Trophoblast cell (in vitro differentiated cells and primary cell): ENCODE results near the gene CD37.

Source experiments
- DNase-seq, 2 donors: peaks; one replicate each; pipeline ENCODE4 v3.0.0-alpha.2; 2016
- H2AFZ ChIP-seq: 2 replicates; pipeline ENCODE4 v1.6.1; 2013; ENCODE audit warnings: low read length, moderate library complexity, mild to moderate bottlenecking; ENCODE audit not compliant: insufficient read depth, poor library complexity
- H2AK5ac ChIP-seq: 2 replicates; pipeline ENCODE4 v1.6.1; 2013; ENCODE audit warnings: mild to moderate bottlenecking, low read length
- H2BK120ac ChIP-seq: 2 replicates; pipeline ENCODE4 v1.6.1; 2013; ENCODE audit warnings: low read length, mild to moderate bottlenecking, moderate library complexity; ENCODE audit not compliant: insufficient read depth, poor library complexity
- H2BK12ac ChIP-seq: 2 replicates; pipeline ENCODE4 v1.6.1; 2013; ENCODE audit warnings: mild to moderate bottlenecking, low read length, moderate library complexity
- H2BK5ac ChIP-seq: 2 replicates; pipeline ENCODE4 v1.6.1; 2013; ENCODE audit warnings: low read length, low read depth, moderate library complexity, mild to moderate bottlenecking; ENCODE audit not compliant: poor library complexity
- H3K14ac ChIP-seq: 2 replicates; pipeline ENCODE4 v1.6.1; 2013; ENCODE audit warnings: mild to moderate bottlenecking, low read length
- H3K18ac ChIP-seq: 2 replicates; pipeline ENCODE4 v1.6.1; 2013; ENCODE audit warnings: mild to moderate bottlenecking, low read length
- H3K23ac ChIP-seq: 2 replicates; pipeline ENCODE4 v1.6.1; 2013; ENCODE audit warnings: low read length
- H3K27ac ChIP-seq: 2 replicates; pipeline ENCODE4 v1.5.1; 2013; ENCODE audit warnings: low read depth, mild to moderate bottlenecking, inconsistent platforms, low read length, moderate library complexity
- H3K27me3 ChIP-seq: 2 replicates; pipeline ENCODE4 v1.6.1; 2013; ENCODE audit warnings: inconsistent platforms, mild to moderate bottlenecking, low read length, moderate library complexity; ENCODE audit not compliant: insufficient read depth
- H3K36me3 ChIP-seq, 2 experiments: 1 replicate in 1 of 2; 2 replicates in 1 of 2; pipeline ENCODE4 v1.6.1; 2013; ENCODE audit warnings: low read length in 2 of 2, mild to moderate bottlenecking in 2 of 2, moderate library complexity in 1 of 2; ENCODE audit not compliant: insufficient read depth in 2 of 2, control insufficient read depth in 1 of 2
- H3K4ac ChIP-seq: 2 replicates; pipeline ENCODE4 v1.6.1; 2013; ENCODE audit warnings: low read depth, mild to moderate bottlenecking, low read length, moderate library complexity
- H3K4me1 ChIP-seq, 2 experiments: 1 replicate in 1 of 2; 2 replicates in 1 of 2; pipeline ENCODE4 v1.6.1; 2013; ENCODE audit warnings: low read length in 2 of 2, mild to moderate bottlenecking in 2 of 2, moderate library complexity in 1 of 2; ENCODE audit not compliant: insufficient read depth in 2 of 2, control insufficient read depth in 1 of 2
- H3K4me2 ChIP-seq: 2 replicates; pipeline ENCODE4 v1.6.1; 2013; ENCODE audit warnings: inconsistent platforms, mild to moderate bottlenecking, low read length, moderate library complexity
- H3K4me3 ChIP-seq: 2 replicates; pipeline ENCODE4 v1.5.1; 2013; ENCODE audit warnings: mild to moderate bottlenecking, low read depth, low read length, inconsistent platforms
- H3K79me1 ChIP-seq: one replicate; pipeline ENCODE4 v1.6.1; 2013; ENCODE audit warnings: low read length
- H3K79me2 ChIP-seq: 2 replicates; pipeline ENCODE4 v1.6.1; 2013; ENCODE audit warnings: low read length, mild to moderate bottlenecking; ENCODE audit not compliant: control insufficient read depth, insufficient read depth, poor library complexity
- H3K9ac ChIP-seq: 2 replicates; pipeline ENCODE4 v1.6.1; 2013; ENCODE audit warnings: mild to moderate bottlenecking, low read length
- H3K9me3 ChIP-seq: 2 replicates; pipeline ENCODE4 v1.6.1; 2013; ENCODE audit warnings: low read depth, mild to moderate bottlenecking, control low read depth, inconsistent platforms, low read length; ENCODE audit not compliant: insufficient read depth
- H4K12ac ChIP-seq: 2 replicates; pipeline ENCODE4 v1.6.1; 2013; ENCODE audit warnings: low read depth, mild to moderate bottlenecking, low read length, moderate library complexity
- H4K8ac ChIP-seq: 2 replicates; pipeline ENCODE4 v1.6.1; 2013; ENCODE audit warnings: low read depth, mild to moderate bottlenecking, low read length, moderate library complexity
- H4K91ac ChIP-seq: one replicate; pipeline ENCODE4 v1.6.1; 2013; ENCODE audit warnings: low read depth, mild to moderate bottlenecking, low read length, moderate library complexity
- WGBS: extraction: QIAGEN DNeasy Blood & Tissue Kit; methylation state at CpG from one replicate; pipeline ENCODE4 v1.1.7; 2013; ENCODE audit warnings: missing lambda C conversion rate; ENCODE audit not compliant: insufficient read length, insufficient coverage; ENCODE audit errors: extremely low coverage; 5-methylcytosine and 5-hydroxymethylcytosine counted together

CD37 gene

DNA sequence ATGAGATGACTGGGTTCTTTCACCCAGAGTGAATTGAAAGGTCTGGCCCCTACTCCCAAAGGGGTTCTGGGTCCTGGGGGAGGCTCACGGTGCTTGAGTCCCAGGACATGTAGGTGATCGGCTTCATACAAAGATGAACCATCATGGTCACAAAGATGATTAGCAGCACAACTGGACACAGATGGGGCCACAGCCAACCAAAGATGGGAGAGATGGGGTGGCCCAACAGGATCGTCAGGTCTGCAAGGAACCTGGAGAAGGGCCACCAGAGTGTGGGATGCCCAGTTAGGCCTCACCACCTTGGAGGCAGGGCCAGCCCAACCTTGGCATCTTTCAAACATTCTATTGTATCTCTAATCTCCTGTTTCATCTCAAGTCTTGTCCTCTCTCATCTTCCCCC lies 44.7 kb upstream of the CD37 start:
- no peaks in the 10 kb centered on the region for H3K27me3 ChIP-seq
- H2BK5ac ChIP-seq: no peak overlapping the region
- H2AK5ac ChIP-seq: no peak overlapping the region
- no peak overlapping the region for H2AFZ ChIP-seq
- H4K12ac ChIP-seq: no peak overlapping the region
- peaks cover 0 to 2% of the 10 kb centered on the region in 2 experiments for H3K36me3 ChIP-seq
- no peak overlapping the region for H3K4me3 ChIP-seq
- DNase-seq: no peak
- no peak overlapping the region for H3K4ac ChIP-seq
- H3K9ac ChIP-seq: no peak overlapping the region
- H3K27ac ChIP-seq: no peak overlapping the region
- no peak overlapping the region for H3K14ac ChIP-seq
- no peaks in the 10 kb centered on the region for H3K79me1 ChIP-seq
- H4K91ac ChIP-seq: no peak overlapping the region
- H3K23ac ChIP-seq: no peak overlapping the region
- H2BK12ac ChIP-seq: no peak overlapping the region
- no peaks in the 10 kb centered on the region for H3K79me2 ChIP-seq
- H4K8ac ChIP-seq: no peak overlapping the region
- peaks cover 8% of the 10 kb centered on the region for H3K9me3 ChIP-seq
- no CpG with 5 or more reads among the region's 3 CpGs for WGBS
- no peaks in the 10 kb centered on the region for H3K4me1 ChIP-seq
- no peak overlapping the region for H3K18ac ChIP-seq
- no peak overlapping the region for H3K4me2 ChIP-seq
- no peak overlapping the region for H2BK120ac ChIP-seq

DNA sequence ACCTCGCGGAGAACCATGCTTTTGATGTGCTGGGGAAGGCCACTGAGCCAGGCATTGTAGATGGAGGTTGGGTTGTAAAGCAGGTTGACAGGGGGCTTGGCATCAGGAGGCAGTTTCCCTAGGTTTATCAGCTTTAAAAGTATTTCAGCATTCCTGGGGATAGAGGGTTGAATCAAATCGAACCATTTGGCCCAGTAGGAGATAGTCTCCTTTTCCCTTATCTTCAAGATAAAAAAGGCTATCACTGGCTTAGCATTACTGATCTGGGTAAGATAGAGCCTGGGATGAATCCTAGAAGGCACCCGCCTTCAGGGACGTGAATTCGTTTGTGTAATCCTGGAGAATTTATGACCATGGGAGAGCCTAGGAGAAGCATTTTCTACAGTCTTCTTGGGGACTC lies 40.8 kb upstream of the CD37 start:
- Histone ChIP-seq H3K79me1 (no peaks in the 10 kb centered on the region), H3K36me3 (peaks cover 0 to 2% of the 10 kb centered on the region in 2 experiments), H2BK12ac (no peak overlapping the region), H3K14ac (no peak overlapping the region), H3K9ac (no peak overlapping the region), H3K27ac (no peak overlapping the region), H3K4ac (no peak overlapping the region), H2BK5ac (no peak overlapping the region), H3K4me1 (no peaks in the 10 kb centered on the region), H2BK120ac (no peak overlapping the region), H3K9me3 (peaks cover 3% of the 10 kb centered on the region), H2AFZ (no peak overlapping the region), H3K79me2 (no peaks in the 10 kb centered on the region), H4K8ac (no peak overlapping the region), H3K18ac (no peak overlapping the region), H3K4me3 (no peak overlapping the region), H4K12ac (no peak overlapping the region), H3K27me3 (no peaks in the 10 kb centered on the region), H3K23ac (no peak overlapping the region), H4K91ac (no peak overlapping the region), H3K4me2 (no peak overlapping the region), H2AK5ac (no peak overlapping the region)
- DNase-seq: no peak
- WGBS: no CpG with 5 or more reads among the region's 6 CpGs

DNA sequence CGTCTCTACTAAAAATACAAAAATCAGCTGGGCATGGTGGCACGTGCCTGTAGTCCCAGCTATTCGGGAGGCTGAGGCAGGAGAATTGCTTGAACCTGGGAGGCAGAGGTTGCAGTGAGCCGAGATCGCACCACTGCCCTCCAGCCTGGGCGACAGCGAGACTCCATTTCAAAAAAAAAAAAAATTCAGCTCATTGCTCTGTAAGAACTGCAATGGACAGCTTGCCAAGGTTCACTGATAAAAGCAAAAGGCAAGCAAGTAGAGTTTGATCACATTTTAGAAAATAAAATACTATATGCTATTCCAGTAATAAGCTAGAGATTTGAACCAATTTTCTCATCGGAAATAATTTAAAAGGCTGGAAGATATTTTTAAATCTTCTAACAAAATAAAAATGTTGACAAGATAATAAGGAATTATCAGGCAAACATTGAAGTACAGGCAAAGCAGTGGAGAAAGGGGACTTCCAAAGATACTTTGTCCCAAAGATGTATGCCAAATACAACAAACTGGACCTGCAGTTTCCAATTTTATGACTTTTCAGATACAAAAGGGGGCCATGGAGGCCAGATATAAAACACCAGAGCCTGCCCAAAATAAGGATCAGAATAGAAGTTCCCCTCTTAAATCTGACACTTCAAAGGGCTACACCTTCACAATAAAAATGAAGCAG lies 39.9 kb upstream of the CD37 start:
- peaks cover 3% of the 10 kb centered on the region for H3K9me3 ChIP-seq
- no peak overlapping the region for H4K91ac ChIP-seq
- peaks cover 0 to 2% of the 10 kb centered on the region in 2 experiments for H3K36me3 ChIP-seq
- H3K14ac ChIP-seq: no peak overlapping the region
- no peak overlapping the region for H3K27ac ChIP-seq
- H4K12ac ChIP-seq: no peak overlapping the region
- H3K4ac ChIP-seq: no peak overlapping the region
- no peak overlapping the region for H2BK120ac ChIP-seq
- H2AK5ac ChIP-seq: no peak overlapping the region
- H2BK5ac ChIP-seq: no peak overlapping the region
- no CpG with 5 or more reads among the region's 8 CpGs for WGBS
- H3K27me3 ChIP-seq: no peaks in the 10 kb centered on the region
- H3K18ac ChIP-seq: no peak overlapping the region
- no peak overlapping the region for H3K4me3 ChIP-seq
- no peak overlapping the region for H4K8ac ChIP-seq
- no peaks in the 10 kb centered on the region for H3K79me1 ChIP-seq
- H3K4me1 ChIP-seq: no peaks in the 10 kb centered on the region
- DNase-seq: no peak
- no peaks in the 10 kb centered on the region for H3K79me2 ChIP-seq
- no peak overlapping the region for H3K4me2 ChIP-seq
- no peak overlapping the region for H3K9ac ChIP-seq
- H2BK12ac ChIP-seq: no peak overlapping the region
- H2AFZ ChIP-seq: no peak overlapping the region
- no peak overlapping the region for H3K23ac ChIP-seq

DNA sequence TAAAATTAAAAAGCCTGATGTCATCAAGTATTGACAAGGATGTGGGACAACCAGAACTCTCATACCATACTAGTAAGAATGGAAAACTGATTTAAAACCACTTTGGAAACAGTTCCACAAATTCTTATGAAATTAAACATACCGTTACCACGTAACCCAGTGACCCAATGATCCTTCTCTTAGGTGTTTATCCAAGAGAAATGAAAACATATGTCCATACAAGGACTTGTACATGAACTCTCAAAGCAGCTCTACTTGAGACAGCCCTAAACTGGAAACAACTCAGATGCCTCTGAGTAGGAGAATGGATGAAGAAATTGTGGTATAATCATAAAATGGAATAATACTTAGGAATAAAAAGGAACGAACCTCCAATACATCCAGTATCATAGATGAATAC lies 37.8 kb upstream of the CD37 start:
- H3K4ac ChIP-seq: no peak overlapping the region
- H2BK12ac ChIP-seq: no peak overlapping the region
- H3K4me2 ChIP-seq: no peak overlapping the region
- no peak overlapping the region for H4K12ac ChIP-seq
- H3K18ac ChIP-seq: no peak overlapping the region
- H3K9ac ChIP-seq: no peak overlapping the region
- H3K23ac ChIP-seq: no peak overlapping the region
- no peaks in the 10 kb centered on the region for H3K4me1 ChIP-seq
- H2AK5ac ChIP-seq: no peak overlapping the region
- DNase-seq: no peak
- H4K91ac ChIP-seq: no peak overlapping the region
- no peak overlapping the region for H3K14ac ChIP-seq
- H3K79me2 ChIP-seq: no peaks in the 10 kb centered on the region
- H2BK120ac ChIP-seq: no peak overlapping the region
- WGBS: no CpG with 5 or more reads among the region's 3 CpGs
- no peaks in the 10 kb centered on the region for H3K27me3 ChIP-seq
- peaks cover 3% of the 10 kb centered on the region for H3K9me3 ChIP-seq
- H2AFZ ChIP-seq: no peak overlapping the region
- H3K79me1 ChIP-seq: no peaks in the 10 kb centered on the region
- H3K4me3 ChIP-seq: no peak overlapping the region
- H3K36me3 ChIP-seq: peaks cover 0 to 2% of the 10 kb centered on the region in 2 experiments
- no peak overlapping the region for H3K27ac ChIP-seq
- H2BK5ac ChIP-seq: no peak overlapping the region
- H4K8ac ChIP-seq: no peak overlapping the region
